A549 (cell line): ENCODE data around the gene ZNF431.

Source experiments
- CBX8 ChIP-seq: fragments of 200-600 bp; sonication (generic); IDR thresholded peaks from 2 replicates; pipeline ENCODE4 v1.6.1; 2016
- CHD2 ChIP-seq: fragments of 150-350 bp; IDR thresholded peaks from 2 replicates; pipeline ENCODE4 v1.6.1; 2014; ENCODE audit warnings: low read length; ENCODE audit not compliant: partially characterized antibody
- EHMT2 ChIP-seq: fragments of 200-600 bp; sonication (generic); IDR thresholded peaks from 2 replicates; pipeline ENCODE4 v1.6.1; 2016; ENCODE audit warnings: antibody characterized with exemption, low read depth, mild to moderate bottlenecking, moderate library complexity
- EP300 ChIP-seq, 2 experiments: fragments of >200 bp; sonication (Bioruptor Twin); formaldehyde crosslinking; IDR thresholded peaks; 2 replicates in 1 of 2; 3 replicates in 1 of 2; pipeline ENCODE4 v1.6.1; 2016 to 2017
- JUN ChIP-seq, 2 experiments: fragments of >200 bp; sonication (Bioruptor Twin); formaldehyde crosslinking; IDR thresholded peaks; 2 replicates in 1 of 2; 3 replicates in 1 of 2; pipeline ENCODE4 v1.6.1; 2016 to 2017
- MAFK ChIP-seq: fragments of 450-650 bp; IDR thresholded peaks from 2 replicates; pipeline ENCODE4 v1.6.1; 2014; ENCODE audit not compliant: partially characterized antibody
- MAX ChIP-seq: IDR thresholded peaks from 2 replicates; pipeline ENCODE4 v1.6.1; 2012
- POLR2A ChIP-seq: IDR thresholded peaks from 2 replicates; pipeline ENCODE4 v1.6.1; 2012; ENCODE audit warnings: mild to moderate bottlenecking, low read length
- POLR2AphosphoS2 ChIP-seq: conservative IDR thresholded peaks from 2 replicates; pipeline ENCODE4 v1.6.1; 2012; ENCODE audit warnings: low read length, improper control_type of control experiment, inconsistent platforms
- RAD21 ChIP-seq, 2 experiments: fragments of >200 bp in 1 of 2; sonication (Bioruptor Twin) in 1 of 2; formaldehyde crosslinking in 1 of 2; IDR thresholded peaks in 1 of 2; conservative IDR thresholded peaks in 1 of 2; 2 replicates in 1 of 2; 3 replicates in 1 of 2; pipeline ENCODE4 v1.6.1; 2012 to 2018; ENCODE audit warnings: inconsistent platforms in 1 of 2
- ZNF302 ChIP-seq: fragments of 250-450 bp; sonication (Bioruptor Pico); IDR thresholded peaks from 2 replicates; pipeline ENCODE4 v1.9.0; 2021; ENCODE audit warnings: inconsistent platforms, mild to moderate bottlenecking, moderate library complexity
- TF ChIP-seq, protein P1 (sequence below): fragments of >200 bp; sonication (Bioruptor Twin); formaldehyde crosslinking; IDR thresholded peaks from 3 replicates; pipeline ENCODE4 v1.5.1; 2016

DNA sequence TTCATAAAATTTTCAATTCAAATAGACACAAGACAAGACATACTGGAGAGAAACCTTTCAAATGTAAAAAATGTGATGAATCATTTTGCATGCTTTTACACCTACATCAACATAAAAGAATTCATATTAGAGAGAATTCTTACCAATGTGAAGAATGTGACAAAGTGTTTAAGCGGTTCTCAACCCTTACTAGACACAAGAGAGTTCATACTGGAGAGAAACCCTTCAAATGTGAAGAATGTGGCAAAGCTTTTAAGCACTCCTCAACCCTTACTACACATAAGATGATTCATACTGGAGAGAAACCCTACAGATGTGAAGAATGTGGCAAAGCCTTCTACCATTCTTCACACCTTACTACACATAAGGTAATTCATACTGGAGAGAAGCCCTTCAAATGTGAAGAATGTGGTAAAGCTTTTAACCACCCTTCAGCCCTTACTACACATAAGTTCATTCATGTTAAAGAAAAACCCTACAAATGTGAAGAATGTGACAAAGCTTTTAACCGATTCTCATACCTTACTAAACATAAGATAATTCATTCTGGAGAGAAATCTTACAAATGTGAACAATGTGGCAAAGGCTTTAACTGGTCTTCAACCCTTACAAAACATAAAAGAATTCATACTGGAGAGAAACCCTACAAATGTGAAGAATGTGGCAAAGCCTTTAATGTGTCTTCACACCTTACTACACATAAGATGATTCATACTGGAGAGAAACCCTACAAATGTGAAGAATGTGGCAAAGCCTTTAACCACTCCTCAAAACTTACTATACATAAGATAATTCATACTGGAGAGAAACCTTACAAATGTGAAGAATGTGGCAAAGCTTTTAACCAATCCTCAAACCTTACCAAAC lies 24.6 kb upstream of the ZNF431 start:
- no peak for TF ChIP-seq RAD21 (conservative IDR thresholded peaks at IDR 0.05 in 1 of 2, IDR thresholded peaks at IDR 0.05 in 1 of 2)
- no peak for TF ChIP-seq POLR2AphosphoS2
- TF ChIP-seq CHD2, result no peak
- TF ChIP-seq MAX, result no peak
- TF ChIP-seq, protein P1, sequence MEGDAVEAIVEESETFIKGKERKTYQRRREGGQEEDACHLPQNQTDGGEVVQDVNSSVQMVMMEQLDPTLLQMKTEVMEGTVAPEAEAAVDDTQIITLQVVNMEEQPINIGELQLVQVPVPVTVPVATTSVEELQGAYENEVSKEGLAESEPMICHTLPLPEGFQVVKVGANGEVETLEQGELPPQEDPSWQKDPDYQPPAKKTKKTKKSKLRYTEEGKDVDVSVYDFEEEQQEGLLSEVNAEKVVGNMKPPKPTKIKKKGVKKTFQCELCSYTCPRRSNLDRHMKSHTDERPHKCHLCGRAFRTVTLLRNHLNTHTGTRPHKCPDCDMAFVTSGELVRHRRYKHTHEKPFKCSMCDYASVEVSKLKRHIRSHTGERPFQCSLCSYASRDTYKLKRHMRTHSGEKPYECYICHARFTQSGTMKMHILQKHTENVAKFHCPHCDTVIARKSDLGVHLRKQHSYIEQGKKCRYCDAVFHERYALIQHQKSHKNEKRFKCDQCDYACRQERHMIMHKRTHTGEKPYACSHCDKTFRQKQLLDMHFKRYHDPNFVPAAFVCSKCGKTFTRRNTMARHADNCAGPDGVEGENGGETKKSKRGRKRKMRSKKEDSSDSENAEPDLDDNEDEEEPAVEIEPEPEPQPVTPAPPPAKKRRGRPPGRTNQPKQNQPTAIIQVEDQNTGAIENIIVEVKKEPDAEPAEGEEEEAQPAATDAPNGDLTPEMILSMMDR, result no peak
- no peak for TF ChIP-seq POLR2A
- TF ChIP-seq EP300 (IDR thresholded peaks at IDR 0.05), result no peak
- TF ChIP-seq JUN (IDR thresholded peaks at IDR 0.05), result no peak
- no peak for TF ChIP-seq ZNF302 (CRISPR knock-in tag)
- no peak for TF ChIP-seq MAFK
- no peak for TF ChIP-seq CBX8
- TF ChIP-seq EHMT2, result no peak
